Testis (tissue), 3 donors: ENCODE results near the gene RNF213. TPM values are rescaled to one million over a fixed set of nuclear protein-coding genes. Genes with fewer than 3 reads are reported as not detected.

Source experiments
- DNase-seq: peaks from one replicate; pipeline ENCODE4 v3.0.0-alpha.2; 2019
- H3K27ac ChIP-seq, 2 donors: fragments of 200-600 bp; sonication (generic); one replicate each; pipeline ENCODE4 v1.5.1; 2019
- H3K27me3 ChIP-seq: fragments of 200-600 bp; sonication (generic); one replicate; pipeline ENCODE4 v1.5.1; 2019
- H3K36me3 ChIP-seq: fragments of 200-600 bp; sonication (generic); one replicate; pipeline ENCODE4 v1.5.1; 2017; ENCODE audit warnings: low read depth; ENCODE audit errors: missing control alignments
- H3K4me1 ChIP-seq: fragments of 200-600 bp; sonication (generic); one replicate; pipeline ENCODE4 v1.5.1; 2019
- H3K4me3 ChIP-seq, 2 donors: fragments of 200-600 bp; sonication (generic); one replicate each; pipeline ENCODE4 v1.5.1; 2017 to 2019
- H3K9me3 ChIP-seq: fragments of 200-600 bp; sonication (generic); one replicate; pipeline ENCODE4 v1.5.1; 2017
- POLR2A ChIP-seq: fragments of 450-650 bp; IDR thresholded peaks from one replicate; pipeline ENCODE4 v1.6.1; 2017; ENCODE audit warnings: antibody characterized with exemption, mild to moderate bottlenecking, moderate library complexity
- WGBS, 2 donors: methylation state at CpG; one replicate each; pipeline ENCODE4 v1.1.5; 2018; 5-methylcytosine and 5-hydroxymethylcytosine counted together
- intact Hi-C: fragments of 100-400 bp; cut with DNase I; formaldehyde crosslinking; loops from one replicate; pipeline ENCODE4 v1.15.1; 2023; ENCODE audit warnings: low total_unique reads
- polyA plus RNA-seq: library from polyadenylated mRNA; stranded (reverse); fragments of 350-450 nt; fragmentation: Illumina TruSeq; extraction: RNeasy Lipid Tissue Mini Kit (QIAGEN cat#74804); gene quantifications from one replicate; pipeline ENCODE4 v1.2.3, GENCODE V29; 2014; ENCODE audit warnings: low read depth, low replicate concordance; ENCODE audit not compliant: insufficient read depth
- total RNA-seq, 2 donors: library from RNA; depleted of rRNA; stranded (reverse); fragments of >200 nt; gene quantifications; one replicate each; pipeline ENCODE4 v1.2.3, GENCODE V29; 2016
- TF ChIP-seq, protein P1 (sequence below), 3 experiments: fragments of 450-650 bp in 2 of 3; fragments of 200-600 bp in 1 of 3; sonication (generic) in 1 of 3; IDR thresholded peaks; one replicate each; pipeline ENCODE4 v1.5.1; 2016 to 2019; ENCODE audit warnings: antibody characterized with exemption in 3 of 3, mild to moderate bottlenecking in 2 of 3, moderate library complexity in 1 of 3

Gene RNF213
- total and polyA plus RNA-seq, 3 donors from 2014 or later = 25.3 to 68.9 (median 66.9) TPM

- TF ChIP-seq POLR2A = no peak
- TF ChIP-seq, protein P1, sequence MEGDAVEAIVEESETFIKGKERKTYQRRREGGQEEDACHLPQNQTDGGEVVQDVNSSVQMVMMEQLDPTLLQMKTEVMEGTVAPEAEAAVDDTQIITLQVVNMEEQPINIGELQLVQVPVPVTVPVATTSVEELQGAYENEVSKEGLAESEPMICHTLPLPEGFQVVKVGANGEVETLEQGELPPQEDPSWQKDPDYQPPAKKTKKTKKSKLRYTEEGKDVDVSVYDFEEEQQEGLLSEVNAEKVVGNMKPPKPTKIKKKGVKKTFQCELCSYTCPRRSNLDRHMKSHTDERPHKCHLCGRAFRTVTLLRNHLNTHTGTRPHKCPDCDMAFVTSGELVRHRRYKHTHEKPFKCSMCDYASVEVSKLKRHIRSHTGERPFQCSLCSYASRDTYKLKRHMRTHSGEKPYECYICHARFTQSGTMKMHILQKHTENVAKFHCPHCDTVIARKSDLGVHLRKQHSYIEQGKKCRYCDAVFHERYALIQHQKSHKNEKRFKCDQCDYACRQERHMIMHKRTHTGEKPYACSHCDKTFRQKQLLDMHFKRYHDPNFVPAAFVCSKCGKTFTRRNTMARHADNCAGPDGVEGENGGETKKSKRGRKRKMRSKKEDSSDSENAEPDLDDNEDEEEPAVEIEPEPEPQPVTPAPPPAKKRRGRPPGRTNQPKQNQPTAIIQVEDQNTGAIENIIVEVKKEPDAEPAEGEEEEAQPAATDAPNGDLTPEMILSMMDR (IDR thresholded peaks at IDR 0.05) = no peak
- 85 to 92% methylated on average over 25 to 27 of the region's 27 CpGs for WGBS, 2 donors
- H3K36me3 ChIP-seq = no peaks in the 10 kb centered on the region
- no peaks in the 10 kb centered on the region for H3K9me3 ChIP-seq
- DNase-seq = no peak
- no peaks in the 10 kb centered on the region for H3K4me1 ChIP-seq
- intact Hi-C loops = loop anchor here (10.0 kb wide), 1 partner anchor 1053 kb away; no protein-coding TSS in a partner anchor
- H3K27ac ChIP-seq = no peak overlapping the region
- H3K27me3 ChIP-seq = no peaks in the 10 kb centered on the region
- H3K4me3 ChIP-seq = no peak overlapping the region
Measured at GRCh38 chr17:80337195-80337895, 76.7 kb downstream of the RNF213 start.

- 82 to 90% methylated on average over 8 of the region's 8 CpGs for WGBS, 2 donors
- Histone ChIP-seq H3K9me3 (no peaks in the 10 kb centered on the region), H3K4me3 (no peak overlapping the region), H3K27me3 (no peaks in the 10 kb centered on the region), H3K36me3 (no peaks in the 10 kb centered on the region), H3K27ac (no peak overlapping the region), H3K4me1 (no peaks in the 10 kb centered on the region)
- no peak for DNase-seq
- TF ChIP-seq, protein P1 (IDR thresholded peaks at IDR 0.05) = no peak
- no peak for TF ChIP-seq POLR2A
- intact Hi-C loops = loop anchor here (10.0 kb wide), 1 partner anchor 1054 kb away; no protein-coding TSS in a partner anchor
Measured at GRCh38 chr17:80339118-80339517, 78.5 kb downstream of the RNF213 start.

DNA sequence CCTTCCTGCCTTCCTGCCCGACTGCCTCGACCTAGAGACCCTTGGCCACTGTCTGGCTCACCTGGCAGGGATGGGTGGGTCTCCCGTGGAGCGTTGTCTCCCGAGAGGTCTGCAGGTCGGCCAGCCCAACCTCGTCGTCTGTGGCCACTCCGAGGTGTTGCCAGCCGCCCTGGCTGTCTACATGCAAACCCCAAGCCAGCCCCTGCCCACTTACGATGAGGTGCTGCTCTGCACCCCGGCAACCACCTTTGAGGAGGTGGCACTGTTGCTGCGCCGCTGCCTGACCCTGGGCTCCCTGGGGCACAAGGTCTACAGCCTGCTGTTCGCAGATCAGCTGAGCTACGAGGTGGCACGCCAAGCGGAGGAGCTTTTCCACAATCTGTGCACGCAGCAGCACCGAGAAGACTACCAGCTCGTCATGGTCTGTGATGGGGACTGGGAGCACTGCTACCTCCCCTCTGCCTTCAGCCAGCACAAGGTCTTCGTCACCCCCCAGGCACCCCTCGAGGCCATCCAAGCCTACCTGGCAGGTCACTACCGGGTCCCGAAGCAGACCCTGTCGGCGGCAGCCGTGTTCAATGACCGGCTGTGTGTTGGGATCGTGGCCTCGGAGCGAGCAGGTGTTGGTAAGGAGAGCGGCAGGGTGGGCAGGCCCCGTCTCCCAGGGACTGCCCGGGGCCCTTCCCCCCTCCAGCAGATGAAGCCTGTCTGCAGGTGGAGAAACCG lies 79.2 kb downstream of the RNF213 start:
- no peaks in the 10 kb centered on the region for H3K9me3 ChIP-seq
- H3K27me3 ChIP-seq = no peaks in the 10 kb centered on the region
- DNase-seq = no peak
- no peaks in the 10 kb centered on the region for H3K36me3 ChIP-seq
- H3K27ac ChIP-seq = no peak overlapping the region
- 91 to 92% methylated on average over 13 to 36 of the region's 36 CpGs for WGBS, 2 donors
- H3K4me1 ChIP-seq = no peaks in the 10 kb centered on the region
- intact Hi-C loops = loop anchor here (10.0 kb wide), 1 partner anchor 1055 kb away; no protein-coding TSS in a partner anchor
- H3K4me3 ChIP-seq = no peak overlapping the region
- TF ChIP-seq, protein P1 (IDR thresholded peaks at IDR 0.05) = no peak
- no peak for TF ChIP-seq POLR2A

GRCh38 chr17:80345321-80345720 lies 84.7 kb downstream of the RNF213 start:
- H3K9me3 ChIP-seq = no peaks in the 10 kb centered on the region
- TF ChIP-seq, protein P1 (IDR thresholded peaks at IDR 0.05) = no peak
- TF ChIP-seq POLR2A = no peak
- H3K27ac ChIP-seq = no peak overlapping the region
- H3K4me3 ChIP-seq = no peak overlapping the region
- H3K27me3 ChIP-seq = no peaks in the 10 kb centered on the region
- H3K4me1 ChIP-seq = no peaks in the 10 kb centered on the region
- 88 to 97% methylated on average over 15 of the region's 15 CpGs for WGBS, 2 donors
- H3K36me3 ChIP-seq = no peaks in the 10 kb centered on the region
- intact Hi-C loops = no loop called here
- DNase-seq = no peak
